Loucy (cell line): ENCODE results near the gene LIN28B.

Experiments used
- H2AFZ ChIP-seq: fragments of 200-600 bp; sonication (generic); 2 replicates; pipeline ENCODE4 v1.6.0; 2016; ENCODE audit warnings: antibody characterized with exemption, mild to moderate bottlenecking, low read length, moderate library complexity
- H3F3A ChIP-seq: fragments of 200-600 bp; 2 replicates; pipeline ENCODE4 v1.6.0; 2016; ENCODE audit warnings: antibody characterized with exemption, low read depth, mild to moderate bottlenecking
- H3K27me3 ChIP-seq: fragments of 200-600 bp; sonication (generic); 2 replicates; pipeline ENCODE4 v1.6.1; 2014; ENCODE audit warnings: low read length, mild to moderate bottlenecking; ENCODE audit not compliant: insufficient read depth, poor library complexity, severe bottlenecking
- H3K36me3 ChIP-seq: fragments of 200-600 bp; sonication (generic); 2 replicates; pipeline ENCODE4 v1.6.1; 2016; ENCODE audit warnings: low read length; ENCODE audit not compliant: insufficient read depth
- H3K4me1 ChIP-seq: fragments of 200-600 bp; sonication (generic); 2 replicates; pipeline ENCODE4 v1.5.1; 2014; ENCODE audit warnings: low read length, mild to moderate bottlenecking; ENCODE audit not compliant: insufficient read depth, poor library complexity, severe bottlenecking
- H3K4me2 ChIP-seq: fragments of 200-600 bp; sonication (generic); 2 replicates; pipeline ENCODE4 v1.6.0; 2014; ENCODE audit warnings: antibody characterized with exemption, low read length, low read depth, mild to moderate bottlenecking; ENCODE audit not compliant: poor library complexity, severe bottlenecking
- H3K4me3 ChIP-seq: fragments of 200-600 bp; sonication (generic); 2 replicates; pipeline ENCODE4 v1.5.1; 2014; ENCODE audit warnings: low read length, mild to moderate bottlenecking, mixed read lengths; ENCODE audit not compliant: poor library complexity, severe bottlenecking
- H3K79me2 ChIP-seq: fragments of 200-600 bp; sonication (generic); 2 replicates; pipeline ENCODE4 v1.6.1; 2014; ENCODE audit warnings: low read length; ENCODE audit not compliant: insufficient read depth
- H3K9ac ChIP-seq: fragments of 200-600 bp; sonication (generic); 2 replicates; pipeline ENCODE4 v1.6.0; 2014; ENCODE audit warnings: mild to moderate bottlenecking, low read depth, low read length, moderate library complexity; ENCODE audit not compliant: poor library complexity, severe bottlenecking
- H3K9me2 ChIP-seq: fragments of 200-600 bp; sonication (generic); replicated peaks from 2 replicates; pipeline ENCODE4 v1.6.1; 2016; ENCODE audit warnings: low read depth, low read length, mixed read lengths
- H3K9me3 ChIP-seq: fragments of 200-600 bp; sonication (generic); 2 replicates; pipeline ENCODE4 v1.6.1; 2014; ENCODE audit warnings: mild to moderate bottlenecking, antibody characterized with exemption, low read length, low read depth; ENCODE audit not compliant: insufficient read depth
- H4K20me1 ChIP-seq: fragments of 200-600 bp; sonication (generic); 2 replicates; pipeline ENCODE4 v1.6.0; 2014; ENCODE audit warnings: antibody characterized with exemption, low read length, mild to moderate bottlenecking; ENCODE audit not compliant: insufficient read depth, poor library complexity, severe bottlenecking
- CTCF ChIP-seq: fragments of 200-600 bp; sonication (generic); conservative IDR thresholded peaks from 2 replicates; pipeline ENCODE4 v1.5.1; 2014; ENCODE audit warnings: mild to moderate bottlenecking, antibody characterized with exemption, low read length
- EZH2phosphoT487 ChIP-seq: fragments of 200-600 bp; IDR thresholded peaks from 2 replicates; pipeline ENCODE4 v1.6.1; 2018; ENCODE audit warnings: antibody characterized with exemption, mild to moderate bottlenecking, moderate library complexity, borderline replicate concordance

LIN28B gene

GRCh38 chr6:105067329-105067728 lies 110.4 kb downstream of the LIN28B start:
- Histone ChIP-seq H3K4me3 (no peak overlapping the region), H3K27me3 (no peaks in the 10 kb centered on the region), H3K36me3 (no peaks in the 10 kb centered on the region), H3K79me2 (no peaks in the 10 kb centered on the region), H3K9me2 (no peaks in the 10 kb centered on the region), H3K9me3 (no peaks in the 10 kb centered on the region), H3K4me1 (no peaks in the 10 kb centered on the region), H3K4me2 (no peak overlapping the region), H2AFZ (no peak overlapping the region), H3F3A (0 out of 2 replicates have a peak, but pooled peaks cover 2% of the 10 kb centered on the region), H4K20me1 (no peaks in the 10 kb centered on the region), H3K9ac (no peak overlapping the region)
- TF ChIP-seq EZH2phosphoT487 (no peak), CTCF (no peak)

GRCh38 chr6:105068407-105068806 lies 111.5 kb downstream of the LIN28B start:
- no peak overlapping the region for H3K4me2 ChIP-seq
- no peak overlapping the region for H2AFZ ChIP-seq
- TF ChIP-seq CTCF (no peak), EZH2phosphoT487 (no peak)
- H3F3A ChIP-seq = 0 out of 2 replicates have a peak, but pooled peaks cover 2% of the 10 kb centered on the region
- no peaks in the 10 kb centered on the region for H3K36me3 ChIP-seq
- no peak overlapping the region for H3K9ac ChIP-seq
- H3K9me3 ChIP-seq = no peaks in the 10 kb centered on the region
- no peaks in the 10 kb centered on the region for H3K9me2 ChIP-seq
- H3K27me3 ChIP-seq = no peaks in the 10 kb centered on the region
- H3K4me3 ChIP-seq = no peak overlapping the region
- no peaks in the 10 kb centered on the region for H3K79me2 ChIP-seq
- H3K4me1 ChIP-seq = no peaks in the 10 kb centered on the region
- H4K20me1 ChIP-seq = no peaks in the 10 kb centered on the region

GRCh38 chr6:105069821-105070445 lies 113.0 kb downstream of the LIN28B start:
- TF ChIP-seq EZH2phosphoT487 (no peak), CTCF (no peak)
- no peak overlapping the region for H2AFZ ChIP-seq
- no peaks in the 10 kb centered on the region for H3K36me3 ChIP-seq
- H4K20me1 ChIP-seq = no peaks in the 10 kb centered on the region
- H3K9ac ChIP-seq = no peak overlapping the region
- no peaks in the 10 kb centered on the region for H3K9me3 ChIP-seq
- no peaks in the 10 kb centered on the region for H3K4me1 ChIP-seq
- H3K27me3 ChIP-seq = no peaks in the 10 kb centered on the region
- no peaks in the 10 kb centered on the region for H3K79me2 ChIP-seq
- no peak overlapping the region for H3K4me2 ChIP-seq
- 0 out of 2 replicates have a peak, but pooled peaks cover 2% of the 10 kb centered on the region for H3F3A ChIP-seq
- no peaks in the 10 kb centered on the region for H3K9me2 ChIP-seq
- no peak overlapping the region for H3K4me3 ChIP-seq
